ENCODE results near the gene ADAMTSL5.
"Not testable (repeated sequence)": the region's sequence is repeated elsewhere in the genome, so short reads cannot be mapped to it uniquely, and the experiment has no call there.

The ADAMTSL5 gene

DNA sequence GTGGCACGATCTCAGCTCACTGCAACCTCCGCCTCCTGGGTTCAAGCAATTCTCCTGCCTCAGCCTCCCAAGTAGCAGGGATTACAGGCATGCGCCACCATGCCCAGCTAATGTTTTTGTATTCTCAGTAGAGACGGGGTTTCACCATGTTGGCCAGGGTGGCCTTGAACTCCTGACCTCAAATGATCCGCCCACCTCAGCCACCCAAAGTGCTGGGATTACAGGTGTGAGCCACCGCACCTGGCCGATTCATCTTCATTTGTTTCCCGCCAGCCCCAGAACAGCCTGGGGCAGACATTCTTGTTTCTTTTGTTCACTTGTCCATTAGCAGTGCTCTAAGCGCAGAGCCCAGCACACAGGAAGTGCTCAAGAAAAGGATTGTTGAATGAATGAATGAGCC is 35.8 kb downstream of the ADAMTSL5 start:
- H3K4me1 ChIP-seq (ENCODE audit: control insufficient read depth, insufficient read depth, low read length); H3K27me3 ChIP-seq (ENCODE audit: control insufficient read depth, insufficient read depth, low read length); DNase-seq (ENCODE audit: low read depth, low spot score); H3K4me3 ChIP-seq (ENCODE audit: low read length); H3K27ac ChIP-seq (ENCODE audit: low read length); H3K36me3 ChIP-seq (ENCODE audit: control insufficient read depth, insufficient read depth, low read length); H3K9me3 ChIP-seq (ENCODE audit: control insufficient read depth, insufficient read depth, low read length): not testable (repeated sequence)
- no CpG with 5 or more reads among the region's 9 CpGs for WGBS (ENCODE audit: insufficient coverage, insufficient read length)

- H3K4me3 ChIP-seq (ENCODE audit: low read length): no peak overlapping the region
- H3K36me3 ChIP-seq (ENCODE audit: control insufficient read depth, insufficient read depth, low read length): no peaks in the 10 kb centered on the region
- peaks cover 8% of the 10 kb centered on the region; the same call in 1 of the 2 replicates for H3K27me3 ChIP-seq (ENCODE audit: control insufficient read depth, insufficient read depth, low read length)
- no peak overlapping the region for H3K27ac ChIP-seq (ENCODE audit: low read length)
- no peaks in the 10 kb centered on the region for H3K9me3 ChIP-seq (ENCODE audit: control insufficient read depth, insufficient read depth, low read length)
- WGBS (ENCODE audit: insufficient coverage, insufficient read length): no CpG with 5 or more reads among the region's 31 CpGs
- DNase-seq (ENCODE audit: low read depth, low spot score): no peak
- peaks cover 3% of the 10 kb centered on the region for H3K4me1 ChIP-seq (ENCODE audit: control insufficient read depth, insufficient read depth, low read length)
Measured at GRCh38 chr19:1475751-1476437, 36.9 kb downstream of the ADAMTSL5 start.

DNA sequence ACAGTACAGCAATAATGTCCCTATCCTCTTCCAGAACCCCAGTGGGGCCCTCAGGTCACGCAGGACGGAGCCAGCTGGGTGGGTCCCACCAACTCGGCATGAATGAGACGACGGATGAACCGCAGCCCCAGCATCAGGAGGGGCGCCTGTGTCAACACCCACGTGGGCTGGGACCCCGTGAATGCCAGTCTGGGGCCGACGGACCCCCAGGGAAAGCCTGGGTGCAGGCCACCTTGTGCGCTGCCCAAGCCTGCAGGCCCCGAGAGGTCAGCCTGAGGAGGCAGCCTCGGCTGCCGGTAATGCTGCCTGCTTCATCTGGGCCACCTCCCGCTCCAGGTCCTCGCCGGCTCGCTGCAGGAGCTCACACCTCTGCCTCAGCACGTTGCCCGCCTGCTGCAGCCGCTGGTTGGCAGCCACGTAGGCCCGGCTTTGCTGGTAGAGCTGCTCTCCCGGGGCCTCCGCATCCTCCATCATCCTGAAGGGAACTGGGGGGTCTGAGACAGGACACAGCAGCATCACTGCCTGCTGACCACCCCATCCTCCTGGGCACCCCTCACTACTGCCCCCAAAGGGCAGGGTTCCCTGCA is 38.0 kb downstream of the ADAMTSL5 start:
- H3K36me3 ChIP-seq (ENCODE audit: control insufficient read depth, insufficient read depth, low read length): no peaks in the 10 kb centered on the region
- H3K4me3 ChIP-seq (ENCODE audit: low read length): no peak overlapping the region
- H3K27me3 ChIP-seq (ENCODE audit: control insufficient read depth, insufficient read depth, low read length): peaks cover 13% of the 10 kb centered on the region; the same call in 1 of the 2 replicates
- peaks cover 6% of the 10 kb centered on the region for H3K4me1 ChIP-seq (ENCODE audit: control insufficient read depth, insufficient read depth, low read length)
- no peak overlapping the region for H3K27ac ChIP-seq (ENCODE audit: low read length)
- DNase-seq (ENCODE audit: low read depth, low spot score): no peak
- WGBS (ENCODE audit: insufficient coverage, insufficient read length): no CpG with 5 or more reads among the region's 26 CpGs
- no peaks in the 10 kb centered on the region for H3K9me3 ChIP-seq (ENCODE audit: control insufficient read depth, insufficient read depth, low read length)

DNA sequence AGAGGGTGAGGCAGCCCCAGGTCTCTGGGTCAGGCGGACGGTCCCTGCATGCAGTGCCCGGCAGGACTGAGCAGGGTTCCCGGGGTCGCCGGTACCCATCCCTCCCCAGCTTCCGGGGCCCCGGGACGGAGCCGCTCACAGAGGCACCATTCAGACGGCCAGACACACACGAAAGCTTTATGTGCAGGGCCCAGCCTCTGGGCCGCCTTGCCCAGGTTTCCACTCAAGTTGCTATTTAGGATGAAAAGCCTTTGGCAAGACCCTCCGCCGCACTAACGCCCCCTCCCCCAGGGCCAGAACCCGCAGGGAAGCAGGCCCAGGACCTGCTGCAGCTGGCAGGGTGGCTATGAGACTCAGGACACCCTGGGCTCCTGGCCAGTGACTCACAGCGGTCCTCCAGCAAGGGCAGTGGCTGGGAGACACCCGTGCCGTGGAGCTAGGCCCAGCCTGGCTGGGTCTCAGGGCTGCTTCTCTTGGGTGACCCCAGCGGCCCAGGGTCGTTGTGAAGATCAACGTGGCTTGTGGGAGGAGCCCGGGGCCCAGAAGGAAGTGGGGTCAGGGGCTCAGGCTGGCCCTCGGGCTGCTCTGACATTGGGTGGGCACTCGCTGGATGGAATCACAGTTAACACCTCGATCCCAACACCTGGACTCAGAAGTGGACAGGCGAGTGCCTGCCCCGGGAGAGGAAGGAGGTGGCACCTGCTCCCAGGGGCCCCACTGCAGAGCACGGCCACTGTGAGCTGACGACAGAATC is 38.6 kb downstream of the ADAMTSL5 start:
- DNase-seq (ENCODE audit: low read depth, low spot score): no peak
- no peaks in the 10 kb centered on the region for H3K9me3 ChIP-seq (ENCODE audit: control insufficient read depth, insufficient read depth, low read length)
- H3K36me3 ChIP-seq (ENCODE audit: control insufficient read depth, insufficient read depth, low read length): no peaks in the 10 kb centered on the region
- peaks cover 6% of the 10 kb centered on the region for H3K4me1 ChIP-seq (ENCODE audit: control insufficient read depth, insufficient read depth, low read length)
- H3K4me3 ChIP-seq (ENCODE audit: low read length): no peak overlapping the region
- WGBS (ENCODE audit: insufficient coverage, insufficient read length): no CpG with 5 or more reads among the region's 31 CpGs
- H3K27me3 ChIP-seq (ENCODE audit: control insufficient read depth, insufficient read depth, low read length): peaks cover 17% of the 10 kb centered on the region; the same call in 1 of the 2 replicates
- H3K27ac ChIP-seq (ENCODE audit: low read length): no peak overlapping the region

GRCh38 chr19:1473085-1473851 is 39.6 kb downstream of the ADAMTSL5 start:
- Histone ChIP-seq H3K27me3 (ENCODE audit: control insufficient read depth, insufficient read depth, low read length) (peaks cover 23% of the 10 kb centered on the region), H3K9me3 (ENCODE audit: control insufficient read depth, insufficient read depth, low read length) (no peaks in the 10 kb centered on the region), H3K4me3 (ENCODE audit: low read length) (no peak overlapping the region), H3K27ac (ENCODE audit: low read length) (no peak overlapping the region), H3K4me1 (ENCODE audit: control insufficient read depth, insufficient read depth, low read length) (peaks cover 6% of the 10 kb centered on the region), H3K36me3 (ENCODE audit: control insufficient read depth, insufficient read depth, low read length) (no peaks in the 10 kb centered on the region)
- DNase-seq (ENCODE audit: low read depth, low spot score): no peak
- WGBS (ENCODE audit: insufficient coverage, insufficient read length): no CpG with 5 or more reads among the region's 20 CpGs

DNA sequence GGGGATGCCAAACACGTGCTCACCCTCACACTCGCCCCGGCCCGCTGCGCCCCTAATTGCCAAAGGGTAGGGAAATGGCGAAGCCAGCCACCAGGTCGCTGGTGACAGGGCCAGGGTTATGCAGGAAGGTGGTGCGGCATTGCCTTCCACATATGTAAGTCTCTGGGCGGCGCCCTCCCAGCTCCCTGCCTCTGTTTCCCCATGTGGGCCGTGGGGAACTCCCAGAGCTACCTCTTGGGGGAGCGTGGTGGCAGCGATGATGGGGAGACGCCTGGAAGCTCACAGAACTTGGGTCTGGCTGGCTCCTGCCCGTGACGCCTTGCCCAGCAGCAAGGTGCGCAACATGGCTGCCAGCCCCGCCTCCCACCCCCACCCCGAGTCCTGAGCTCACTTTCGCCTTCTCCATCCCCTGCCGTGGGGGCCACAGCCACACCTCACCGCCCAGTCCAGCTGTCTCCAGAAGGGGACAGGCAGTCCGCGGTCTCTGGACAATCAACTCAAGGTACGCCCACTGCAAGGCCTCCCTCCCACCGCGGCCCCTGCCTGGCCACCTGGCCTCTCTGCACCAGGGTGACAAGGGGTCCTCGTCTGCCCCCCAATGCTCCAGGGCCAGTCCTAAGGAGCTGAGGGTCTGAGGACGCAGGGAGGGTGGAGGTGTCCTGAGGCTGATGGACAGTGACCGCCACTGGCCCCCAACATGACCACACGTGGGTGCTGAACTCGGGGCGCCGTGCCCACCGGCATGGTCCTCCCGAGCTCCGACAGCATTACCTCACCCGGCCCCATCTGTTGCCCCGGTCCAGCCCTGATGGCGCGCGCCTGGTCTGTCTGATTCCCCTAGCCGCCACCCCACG is 40.4 kb downstream of the ADAMTSL5 start:
- no CpG with 5 or more reads among the region's 44 CpGs for WGBS (ENCODE audit: insufficient coverage, insufficient read length)
- Histone ChIP-seq H3K27me3 (ENCODE audit: control insufficient read depth, insufficient read depth, low read length) (peaks cover 31% of the 10 kb centered on the region), H3K9me3 (ENCODE audit: control insufficient read depth, insufficient read depth, low read length) (no peaks in the 10 kb centered on the region), H3K4me1 (ENCODE audit: control insufficient read depth, insufficient read depth, low read length) (peaks cover 6% of the 10 kb centered on the region), H3K36me3 (ENCODE audit: control insufficient read depth, insufficient read depth, low read length) (no peaks in the 10 kb centered on the region), H3K4me3 (ENCODE audit: low read length) (no peak overlapping the region), H3K27ac (ENCODE audit: low read length) (no peak overlapping the region)
- no peak for DNase-seq (ENCODE audit: low read depth, low spot score)

DNA sequence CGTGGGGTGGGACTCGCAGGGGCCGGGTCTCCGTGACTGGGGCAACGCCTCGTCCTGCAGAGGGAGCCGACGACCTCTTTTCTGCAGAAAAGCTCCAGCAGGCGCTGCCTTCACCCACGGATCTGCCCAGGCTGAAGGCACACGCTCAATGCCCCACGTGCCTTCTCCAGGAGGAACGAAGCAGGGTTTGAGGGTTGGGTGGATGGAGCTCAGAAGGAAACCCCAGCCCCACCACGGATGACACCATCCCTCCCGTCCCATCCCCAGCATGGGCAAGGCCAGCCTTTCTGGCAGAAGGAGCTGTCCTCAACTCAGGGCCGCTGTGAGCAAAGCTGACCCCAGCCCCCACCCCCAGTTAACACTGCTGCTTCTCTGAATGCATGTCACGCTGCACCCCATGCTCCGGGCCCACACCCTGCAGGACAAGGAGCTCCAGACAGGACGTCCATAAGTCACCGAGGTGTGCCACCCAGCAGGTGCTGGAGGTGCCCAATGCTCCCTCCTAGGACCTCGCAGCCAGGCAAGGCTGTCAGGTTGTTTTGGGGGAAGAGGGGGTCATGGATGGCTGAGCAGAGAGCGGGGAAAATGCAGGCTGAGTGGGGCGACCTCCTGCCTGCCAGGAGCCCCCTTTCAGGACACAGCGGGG is 41.2 kb downstream of the ADAMTSL5 start:
- Histone ChIP-seq H3K4me3 (ENCODE audit: low read length) (no peak overlapping the region), H3K27me3 (ENCODE audit: control insufficient read depth, insufficient read depth, low read length) (peaks cover 39% of the 10 kb centered on the region), H3K9me3 (ENCODE audit: control insufficient read depth, insufficient read depth, low read length) (no peaks in the 10 kb centered on the region), H3K36me3 (ENCODE audit: control insufficient read depth, insufficient read depth, low read length) (no peaks in the 10 kb centered on the region), H3K4me1 (ENCODE audit: control insufficient read depth, insufficient read depth, low read length) (peaks cover 9% of the 10 kb centered on the region), H3K27ac (ENCODE audit: low read length) (no peak overlapping the region)
- DNase-seq (ENCODE audit: low read depth, low spot score): no peak
- WGBS (ENCODE audit: insufficient coverage, insufficient read length): no CpG with 5 or more reads among the region's 24 CpGs

DNA sequence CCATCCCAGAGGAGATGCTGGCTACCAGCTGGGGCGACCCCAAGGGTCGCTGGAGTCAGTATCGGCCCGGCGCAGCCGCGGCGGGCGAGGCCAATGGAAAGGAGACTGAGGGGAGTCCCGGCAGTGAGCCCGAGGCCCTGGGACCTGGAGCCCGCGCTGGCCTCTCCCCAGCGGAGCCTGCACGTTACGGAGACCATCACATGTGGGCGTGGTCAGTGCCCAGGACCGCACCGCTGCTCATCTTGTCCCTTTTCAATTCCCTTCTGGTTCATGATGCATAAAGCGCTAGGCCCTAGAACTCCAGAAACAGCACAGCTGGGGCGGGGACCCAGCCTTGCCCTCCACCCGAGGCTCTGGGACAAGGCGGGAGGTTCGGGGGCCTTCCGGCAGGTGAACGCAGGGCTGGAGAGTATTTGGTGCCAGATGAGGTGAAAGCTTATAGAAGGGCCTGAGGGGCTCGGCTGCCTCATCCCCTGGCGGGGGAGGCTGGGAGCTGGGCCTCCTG is 41.8 kb downstream of the ADAMTSL5 start:
- H3K27me3 ChIP-seq (ENCODE audit: control insufficient read depth, insufficient read depth, low read length): peaks cover 44% of the 10 kb centered on the region
- no CpG with 5 or more reads among the region's 28 CpGs for WGBS (ENCODE audit: insufficient coverage, insufficient read length)
- DNase-seq (ENCODE audit: low read depth, low spot score): no peak
- no peaks in the 10 kb centered on the region for H3K36me3 ChIP-seq (ENCODE audit: control insufficient read depth, insufficient read depth, low read length)
- H3K9me3 ChIP-seq (ENCODE audit: control insufficient read depth, insufficient read depth, low read length): no peaks in the 10 kb centered on the region
- H3K27ac ChIP-seq (ENCODE audit: low read length): no peak overlapping the region
- H3K4me3 ChIP-seq (ENCODE audit: low read length): peak overlapping the region; percentile 10; the same call in 1 of the 2 replicates
- peaks cover 11% of the 10 kb centered on the region for H3K4me1 ChIP-seq (ENCODE audit: control insufficient read depth, insufficient read depth, low read length)

DNA sequence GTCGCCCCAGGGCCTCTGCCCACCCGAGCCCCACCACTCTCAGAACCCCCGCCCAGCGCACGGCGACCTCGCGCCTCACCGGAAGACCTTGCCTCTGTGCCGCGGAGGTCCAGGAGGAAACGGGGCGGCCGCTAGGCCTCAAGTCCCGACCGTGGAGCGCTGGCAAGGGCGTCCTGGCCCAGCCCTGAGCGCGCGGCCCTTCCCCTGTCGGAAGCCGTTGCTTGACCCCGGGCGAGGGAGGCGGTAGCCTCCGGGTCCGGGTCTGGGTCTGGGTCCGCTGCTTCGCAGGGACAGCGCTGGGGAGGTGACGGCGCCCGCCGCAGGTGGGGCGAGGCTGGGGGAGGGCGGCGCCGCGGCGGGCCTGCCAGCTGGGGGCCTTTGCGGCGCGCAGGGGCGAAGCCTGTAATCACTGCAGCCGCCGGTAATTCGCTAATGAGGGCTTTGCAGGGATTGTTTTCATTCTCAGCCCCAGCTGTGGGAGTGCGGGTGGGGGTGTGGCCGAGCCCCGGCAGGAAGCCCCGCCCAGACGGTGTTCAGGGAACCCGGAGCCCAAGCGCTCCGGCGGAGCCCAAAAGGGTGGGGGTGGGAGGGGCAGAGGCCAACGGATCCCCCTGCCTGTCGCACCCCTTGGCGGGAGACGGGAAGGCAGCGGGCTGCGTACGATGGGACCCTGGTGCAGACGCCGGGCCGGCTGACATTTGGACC is 42.4 kb downstream of the ADAMTSL5 start:
- Histone ChIP-seq H3K27ac (ENCODE audit: low read length) (no peak overlapping the region), H3K4me1 (ENCODE audit: control insufficient read depth, insufficient read depth, low read length) (peaks cover 13% of the 10 kb centered on the region), H3K36me3 (ENCODE audit: control insufficient read depth, insufficient read depth, low read length) (no peaks in the 10 kb centered on the region), H3K9me3 (ENCODE audit: control insufficient read depth, insufficient read depth, low read length) (no peaks in the 10 kb centered on the region), H3K4me3 (ENCODE audit: low read length) (peak overlapping the region; percentile 10; the same call in 1 of the 2 replicates), H3K27me3 (ENCODE audit: control insufficient read depth, insufficient read depth, low read length) (peaks cover 50% of the 10 kb centered on the region)
- no CpG with 5 or more reads among the region's 67 CpGs for WGBS (ENCODE audit: insufficient coverage, insufficient read length)
- no peak for DNase-seq (ENCODE audit: low read depth, low spot score)

All from iPS DF 6.9 (cell line).